ENCODE data around the gene CAP1. TPM values are rescaled to one million over a fixed set of nuclear protein-coding genes. Genes with fewer than 3 reads are reported as not detected.

CAP1 gene
- polyA plus RNA-seq, 2 of the 4 experiments (the other 2 are of a cell fraction) = 267 to 274 TPM

GRCh38 chr1:40092706-40093639, 52.4 kb downstream of the CAP1 start:
- Histone ChIP-seq H3K27ac (no peak overlapping the region), H3K9me3 (no peaks in the 10 kb centered on the region), H3K4me1 (peaks cover 12% of the 10 kb centered on the region; the same call in 2 of the 3 replicates), H3K4me2 (no peak overlapping the region), H3K4me3 (no peak overlapping the region)
- ChIA-PET POLR2A (no interaction called here), CTCF (interaction anchor here (4.3 kb wide), 1 partner anchor 246 kb away, joined by 16 read pairs; no protein-coding TSS in a partner anchor)
- 79% methylated on average over 6 of the region's 6 CpGs for WGBS (ENCODE audit: missing lambda C conversion rate)
- no peak for FAIRE-seq
- ATAC-seq = no peak
- DNase-seq (ENCODE audit: low read depth in 1 of 2, low spot score in 1 of 2) = no peak
- TF ChIP-seq HEYL (CRISPR knock-in tag; IDR thresholded peaks at IDR 0.05) = no peak
- TF ChIP-seq SMC3 (IDR thresholded peaks at IDR 0.05) = no peak
- peak; percentile 39 for TF ChIP-seq MAFK (IDR thresholded peaks at IDR 0.05; ENCODE audit: partially characterized antibody)

- no peak for FAIRE-seq
- POLR2A ChIA-PET = no interaction called here
These were observed 54.1 kb downstream of the CAP1 start for GRCh38 chr1:40094466-40095110.

GRCh38 chr1:40095806-40096205, 55.3 kb downstream of the CAP1 start:
- ATAC-seq = no peak
- no peak overlapping the region for H3K4me3 ChIP-seq
- TF ChIP-seq NFE2L2 (conservative IDR thresholded peaks at IDR 0.05; ENCODE audit: low read length) = no peak
- TF ChIP-seq HOXB13 (CRISPR knock-in tag; IDR thresholded peaks at IDR 0.05; ENCODE audit: low read depth) = no peak
- TF ChIP-seq TP53 (CRISPR knock-in tag; IDR thresholded peaks at IDR 0.05) = no peak
- no peak for TF ChIP-seq ZSCAN20 (CRISPR knock-in tag; IDR thresholded peaks at IDR 0.05)
- no peak for TF ChIP-seq EHF (CRISPR knock-in tag; IDR thresholded peaks at IDR 0.05)
- no peak for TF ChIP-seq GATA3 (IDR thresholded peaks at IDR 0.05; ENCODE audit: borderline replicate concordance)
- no peak for TF ChIP-seq CBX8 (IDR thresholded peaks at IDR 0.05)
- no peak for TF ChIP-seq HES2 (IDR thresholded peaks at IDR 0.05)
- no peak for TF ChIP-seq RARB (CRISPR knock-in tag; IDR thresholded peaks at IDR 0.05)
- no peak for TF ChIP-seq ATOH8 (CRISPR knock-in tag; IDR thresholded peaks at IDR 0.05; ENCODE audit: low read depth)
- no peak for TF ChIP-seq SMC3 (IDR thresholded peaks at IDR 0.05)
- no peak for TF ChIP-seq KDM5A (IDR thresholded peaks at IDR 0.05)
- no peak for TF ChIP-seq RCOR1 (IDR thresholded peaks at IDR 0.05; ENCODE audit: low read depth, low read length)
- TF ChIP-seq HOXB5 (CRISPR knock-in tag; IDR thresholded peaks at IDR 0.05) = no peak
- DNase-seq (ENCODE audit: low read depth in 1 of 2, low spot score in 1 of 2) = no peak
- no peak overlapping the region for H3K27ac ChIP-seq
- POLR2A ChIA-PET = no interaction called here
- no peak for FAIRE-seq
- WGBS (ENCODE audit: missing lambda C conversion rate) = 100% methylated on average over 3 of the region's 3 CpGs
- H3K4me2 ChIP-seq = peak overlapping the region; percentile 87
- H3K9me3 ChIP-seq = no peaks in the 10 kb centered on the region
- CTCF ChIA-PET = no interaction called here
- peaks cover 12% of the 10 kb centered on the region; the same call in 2 of the 3 replicates for H3K4me1 ChIP-seq

More at GRCh38 chr1:40094466-40095110, 54.1 kb downstream of the CAP1 start:
- Histone ChIP-seq H3K4me3 (no peak overlapping the region), H3K27ac (no peak overlapping the region), H3K9me3 (no peaks in the 10 kb centered on the region), H3K4me1 (peaks cover 12% of the 10 kb centered on the region; the same call in 2 of the 3 replicates), H3K4me2 (no peak overlapping the region)
- TF ChIP-seq HOXB13 (CRISPR knock-in tag; IDR thresholded peaks at IDR 0.05; ENCODE audit: low read depth) = no peak
- TF ChIP-seq POLR2A (IDR thresholded peaks at IDR 0.05; ENCODE audit: low read length) = no peak
- no peak for TF ChIP-seq ELK1 (IDR thresholded peaks at IDR 0.05; ENCODE audit: low read depth, low read length)
- no peak for TF ChIP-seq NPAS2 (CRISPR knock-in tag; IDR thresholded peaks at IDR 0.05; ENCODE audit: borderline replicate concordance)
- TF ChIP-seq NR3C1 (IDR thresholded peaks at IDR 0.05) = no peak
- no peak for TF ChIP-seq MAZ (IDR thresholded peaks at IDR 0.05; ENCODE audit: borderline replicate concordance, low read depth, low read length)
- TF ChIP-seq TFCP2L1 (CRISPR knock-in tag; IDR thresholded peaks at IDR 0.05) = no peak
- no peak for TF ChIP-seq TP53 (CRISPR knock-in tag; IDR thresholded peaks at IDR 0.05)
- no peak for TF ChIP-seq CEBPB (IDR thresholded peaks at IDR 0.05)
- no peak for TF ChIP-seq KDM5A (IDR thresholded peaks at IDR 0.05)
- no peak for TF ChIP-seq FOXS1 (CRISPR knock-in tag; IDR thresholded peaks at IDR 0.05)
- 67% methylated on average over 4 of the region's 4 CpGs for WGBS (ENCODE audit: missing lambda C conversion rate)
- CTCF ChIA-PET = no interaction called here
- DNase-seq (ENCODE audit: low read depth in 1 of 2, low spot score in 1 of 2) (no peak), ATAC-seq (no peak)
